HG03565 (cell line): Measurements from ENCODE around the gene PTPN20.

Source experiments
- ATAC-seq: cut with Tn5 transposase; IDR thresholded peaks from one replicate; pipeline ENCODE4 v1.9.1; 2021; ENCODE audit warnings: mild to moderate bottlenecking, moderate library complexity; ENCODE audit not compliant: unreplicated experiment

Gene PTPN20

DNA sequence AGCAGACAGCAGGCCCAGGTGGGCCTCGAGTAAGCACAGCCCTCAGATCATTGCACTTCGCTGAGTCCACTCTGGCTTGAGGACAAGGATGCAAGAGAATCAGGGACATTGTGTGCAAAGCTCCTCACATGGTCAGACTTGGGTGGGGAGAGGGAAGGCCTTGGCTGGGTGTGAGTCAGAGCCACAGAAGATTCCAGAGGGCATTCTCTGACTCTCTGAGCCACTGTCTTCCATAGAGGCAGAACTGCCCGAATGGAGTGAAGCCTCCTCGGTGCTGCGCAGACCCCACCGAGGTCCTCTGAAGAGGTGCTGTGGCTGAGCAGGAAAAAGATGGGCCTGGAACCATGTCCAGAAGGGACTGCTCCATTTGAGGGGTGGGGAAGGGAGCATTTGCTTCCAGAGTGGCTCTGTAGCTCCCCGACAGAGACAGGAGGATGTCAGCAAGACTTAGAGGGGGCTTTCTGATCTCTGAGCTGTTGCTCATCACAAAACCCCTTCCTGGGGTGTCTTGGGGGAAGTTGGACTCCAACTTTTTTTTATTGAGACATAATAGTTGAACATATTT lies 120.8 kb downstream of the PTPN20 start:
- ATAC-seq, result no peak

DNA sequence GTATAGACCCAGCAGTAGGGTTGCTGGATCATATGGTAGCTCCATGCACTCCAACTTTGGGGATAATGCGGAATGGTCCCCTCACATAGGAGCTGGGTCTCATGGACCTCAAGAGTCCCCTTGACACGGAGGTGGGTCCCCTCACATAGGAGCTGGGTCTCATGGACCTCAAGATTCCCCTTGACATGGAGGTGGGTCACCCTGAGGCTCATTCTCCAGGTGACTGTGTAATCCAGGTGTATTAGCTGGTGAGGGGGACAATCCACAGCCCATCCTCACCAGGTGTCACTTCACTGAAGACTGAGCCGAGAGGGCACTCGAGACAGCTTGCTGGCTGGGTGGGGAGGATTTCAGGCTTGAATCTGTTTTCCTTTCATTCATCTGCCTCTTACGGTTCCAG lies 121.9 kb downstream of the PTPN20 start:
- no peak for ATAC-seq

DNA sequence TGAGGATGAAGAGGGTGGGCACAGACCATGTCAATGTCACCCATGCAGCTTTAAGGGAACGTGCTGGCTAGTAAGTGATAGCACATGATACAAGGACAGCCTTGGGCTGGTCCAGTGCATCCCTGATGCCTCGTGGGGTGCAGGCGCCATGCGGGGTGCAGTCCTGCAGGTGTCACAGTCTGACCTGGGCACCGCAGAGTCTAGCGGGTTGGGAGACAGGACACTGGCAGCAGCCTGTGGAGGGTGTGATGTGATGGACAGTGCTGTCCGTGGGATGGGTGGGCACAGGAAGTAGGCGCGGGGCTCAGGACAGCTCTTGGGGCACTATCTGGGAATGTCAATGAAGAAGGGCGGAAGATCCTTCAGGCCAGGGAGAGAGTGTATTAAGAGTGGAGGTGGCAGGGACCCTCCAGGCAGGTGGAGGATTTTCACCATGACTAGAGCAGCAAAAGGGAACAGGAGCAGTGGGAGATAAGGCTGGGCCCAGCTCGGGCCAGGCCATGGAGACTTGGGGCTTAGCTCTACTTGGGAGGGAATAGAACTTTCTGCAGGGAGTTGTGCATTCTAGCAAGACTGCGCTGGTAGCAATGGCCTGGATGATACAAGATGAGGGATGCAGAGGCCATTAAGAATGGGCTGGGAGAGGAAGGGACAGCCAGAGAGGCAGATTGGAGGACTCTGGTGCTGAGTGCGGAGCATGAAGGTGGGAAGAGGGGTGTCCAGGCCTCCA lies 122.5 kb downstream of the PTPN20 start:
- no peak for ATAC-seq

DNA sequence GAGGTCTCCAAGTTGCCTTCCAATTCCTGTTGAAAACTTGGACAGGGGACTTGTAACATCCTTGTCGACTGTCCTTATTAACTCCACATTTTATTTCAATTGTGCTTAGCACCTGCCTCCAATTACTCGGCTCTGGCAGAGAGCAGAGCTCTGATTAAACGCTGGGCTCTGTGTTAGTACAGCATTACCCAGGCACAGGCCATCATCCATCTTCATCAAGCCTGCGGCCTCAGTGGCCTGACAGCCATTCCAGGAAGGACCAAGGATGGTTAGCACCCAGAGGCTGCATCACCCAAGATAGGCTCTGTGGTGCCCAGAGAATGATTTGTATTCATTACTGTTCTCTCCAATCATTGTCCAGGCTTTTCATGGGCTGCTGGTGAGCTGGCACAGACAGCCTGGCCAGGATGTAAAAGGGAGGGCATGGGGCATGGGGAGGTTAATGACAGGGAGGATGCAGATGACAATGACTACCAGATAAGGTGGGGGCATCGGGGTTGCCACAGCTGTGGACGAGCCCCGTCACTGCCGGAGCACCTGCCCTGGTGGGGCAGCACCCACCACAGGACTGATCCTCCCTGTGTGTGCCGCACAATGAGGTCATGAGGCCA lies 123.3 kb downstream of the PTPN20 start:
- no peak for ATAC-seq

DNA sequence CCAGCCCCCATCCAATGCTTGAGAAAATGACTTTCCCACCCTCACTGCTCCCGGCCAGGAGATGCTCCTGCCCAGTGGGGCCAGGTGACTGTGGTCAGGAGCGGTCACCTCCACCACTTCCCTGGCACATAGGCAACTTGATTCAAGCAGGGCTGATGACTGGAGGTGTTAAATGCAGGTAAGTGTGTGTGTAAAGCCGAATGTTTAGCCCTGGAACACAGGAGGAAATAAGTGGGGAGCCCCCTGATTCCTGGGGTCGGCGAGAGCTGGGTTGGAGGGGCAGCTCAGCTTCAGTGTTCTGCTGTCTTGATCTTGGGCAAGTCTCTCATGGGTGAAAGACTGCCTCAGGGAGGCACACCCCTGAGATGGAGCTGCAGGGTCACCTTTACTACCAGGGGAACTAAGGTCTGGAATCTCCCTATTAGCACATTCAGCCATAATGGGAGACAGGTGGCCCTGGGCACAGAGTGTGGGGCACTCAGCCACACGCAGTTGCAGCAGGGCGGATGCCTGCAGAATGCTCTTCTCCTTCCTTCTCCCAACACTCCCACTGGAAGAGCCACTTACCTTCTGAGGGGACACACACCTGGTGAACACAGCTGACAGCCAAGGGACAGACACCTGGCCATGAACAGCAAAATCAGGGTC lies 124.1 kb downstream of the PTPN20 start:
- ATAC-seq, result no peak

DNA sequence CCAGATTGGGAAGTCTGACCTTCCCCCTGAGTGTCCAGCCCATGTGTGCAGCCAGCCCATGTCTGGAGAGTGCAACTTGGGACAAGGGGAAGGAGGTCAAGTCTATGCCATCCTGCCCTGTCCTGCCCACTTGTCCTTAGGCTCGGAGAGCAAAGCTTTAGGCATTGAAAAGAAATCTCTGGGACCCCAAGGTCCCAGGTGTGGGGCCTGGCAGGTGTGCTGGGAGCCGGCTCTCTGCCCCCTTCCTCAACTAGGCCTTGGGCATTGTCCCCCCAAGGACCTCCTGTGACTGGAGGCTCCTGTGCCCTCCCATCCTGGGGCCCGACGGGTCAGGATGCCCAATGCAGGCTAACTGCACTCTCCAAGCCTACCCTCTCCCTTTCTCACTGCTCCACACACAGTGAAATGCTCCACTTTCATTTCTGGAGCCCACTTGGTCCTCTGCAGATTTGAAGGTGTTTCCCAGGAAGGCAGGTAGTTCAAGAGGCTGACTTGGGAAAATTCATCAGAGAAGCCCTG lies 124.7 kb downstream of the PTPN20 start:
- ATAC-seq, result no peak

DNA sequence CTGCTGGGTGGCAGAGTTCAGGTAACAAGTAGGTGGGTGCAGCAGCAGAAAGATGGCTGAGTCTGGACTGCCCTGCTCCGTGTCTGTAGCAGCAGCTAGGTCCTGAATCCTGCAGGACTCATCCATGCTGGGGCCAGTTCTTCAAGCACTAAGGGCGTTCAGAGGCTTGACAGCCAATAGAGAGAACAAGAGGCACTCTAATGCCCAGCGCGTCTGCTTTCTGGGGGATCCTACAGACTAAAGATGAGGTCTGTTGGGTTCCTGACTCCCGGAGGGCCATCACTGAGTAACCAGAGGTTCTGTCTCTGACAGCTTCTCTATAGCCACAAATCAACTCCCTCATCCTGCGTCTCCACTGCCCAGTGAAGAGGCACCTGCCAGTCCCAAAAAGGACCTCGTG lies 125.5 kb downstream of the PTPN20 start:
- no peak for ATAC-seq

DNA sequence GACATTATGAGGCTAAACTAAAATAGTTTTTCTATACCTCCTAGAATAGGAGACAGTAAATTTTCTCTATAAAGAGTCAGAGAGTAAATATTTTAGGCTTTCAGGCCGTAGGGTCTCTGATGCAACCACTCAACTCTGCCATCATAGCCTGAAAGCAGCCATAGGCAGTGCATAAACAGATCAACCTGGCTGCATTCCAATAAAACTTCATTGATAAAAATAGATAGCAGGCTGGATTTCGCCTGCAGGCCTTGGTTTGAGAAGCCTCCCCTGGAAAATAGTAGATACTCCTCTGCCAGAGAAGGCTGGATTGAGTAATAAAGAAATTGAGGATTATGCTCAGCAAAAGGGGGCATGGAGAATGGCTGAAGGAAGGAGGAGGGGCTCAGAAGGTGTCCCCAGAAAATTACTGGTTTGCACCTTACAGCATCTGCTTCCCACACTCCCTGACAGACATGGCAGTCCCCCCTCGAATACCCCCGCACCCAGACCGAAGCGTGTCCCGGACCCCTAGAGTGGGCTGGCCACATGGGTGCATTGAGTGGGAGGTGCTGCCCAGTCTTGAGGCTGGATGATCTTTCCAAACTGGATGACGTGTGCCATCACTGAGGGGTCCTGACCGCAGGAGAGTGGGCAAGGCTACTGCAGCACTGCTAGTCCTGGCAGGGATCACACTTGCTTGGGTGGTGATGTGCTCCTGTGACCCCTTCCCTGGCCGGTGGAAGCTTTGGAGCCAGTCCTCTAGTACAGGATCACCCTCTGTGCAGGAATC lies 126.6 kb downstream of the PTPN20 start:
- no peak for ATAC-seq

DNA sequence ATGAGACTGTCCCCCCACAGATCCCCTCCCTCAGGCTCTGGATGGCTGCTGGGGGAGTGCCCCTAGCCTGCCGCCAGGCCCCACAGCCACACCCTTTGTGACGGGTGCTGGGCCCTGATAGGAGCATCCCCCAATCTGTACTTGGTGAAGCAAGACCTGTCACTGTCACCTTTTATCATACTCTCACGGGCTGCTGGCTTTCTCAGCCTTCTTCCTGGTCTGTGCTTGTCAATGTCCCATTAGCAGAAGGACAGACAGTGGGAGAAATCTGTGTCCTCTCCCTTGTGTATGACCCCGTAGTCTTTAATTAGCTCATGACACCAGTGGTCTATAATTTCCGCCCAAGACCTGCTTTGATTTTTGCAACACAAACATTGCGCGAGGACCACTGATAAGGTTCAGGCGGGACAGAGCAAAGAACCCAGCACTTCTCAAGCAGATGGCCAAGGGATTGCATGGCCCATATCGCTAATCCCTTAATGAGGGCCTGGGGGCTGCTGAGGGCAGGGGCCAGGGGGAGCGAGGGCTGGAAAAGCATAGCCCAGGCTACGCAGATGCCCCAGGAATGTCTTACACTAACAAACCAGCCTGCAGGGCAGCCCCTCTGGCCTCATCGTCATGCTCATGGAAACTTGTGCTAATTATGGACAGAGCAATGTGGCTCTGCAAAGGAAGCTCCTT lies 127.8 kb downstream of the PTPN20 start:
- ATAC-seq, result no peak

DNA sequence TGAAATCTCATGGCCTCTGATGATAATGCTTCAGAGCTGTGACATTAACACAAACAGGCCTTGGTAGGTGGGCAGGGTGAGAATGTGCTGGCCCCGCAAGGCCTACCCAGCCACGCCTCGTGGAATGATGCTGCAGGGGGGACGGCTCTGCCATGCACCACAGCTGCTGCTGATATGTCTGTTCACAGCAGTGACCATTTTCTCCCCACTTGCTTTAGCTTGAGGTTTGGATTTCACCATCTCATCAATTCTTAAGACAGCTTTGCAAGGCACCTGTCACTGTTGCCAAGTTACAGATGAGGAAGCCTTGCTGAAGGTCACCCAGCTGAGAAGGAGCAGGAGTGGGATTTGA lies 128.3 kb downstream of the PTPN20 start:
- no peak for ATAC-seq

DNA sequence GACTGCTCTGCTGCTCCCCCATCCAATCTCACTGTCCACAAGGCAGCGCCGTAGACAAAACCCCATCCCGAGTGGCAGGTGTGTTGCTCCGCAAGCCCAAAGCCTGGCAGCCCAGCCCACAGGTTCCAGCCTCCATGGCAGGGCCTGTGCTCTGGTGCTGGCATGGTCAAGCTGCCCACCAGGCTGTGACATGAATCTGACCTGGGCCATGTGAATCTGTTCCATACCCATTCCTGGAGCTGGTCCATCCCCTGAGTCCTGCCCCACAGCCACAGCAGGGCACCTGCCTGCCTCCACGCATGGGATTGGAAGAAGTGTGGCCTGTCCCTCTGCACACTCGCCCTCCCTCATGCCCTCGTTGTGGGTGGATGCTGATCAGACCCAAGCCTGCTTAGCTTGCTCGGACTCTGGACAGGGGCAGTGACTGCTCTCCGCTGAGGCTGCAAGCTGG lies 128.8 kb downstream of the PTPN20 start:
- no peak for ATAC-seq

DNA sequence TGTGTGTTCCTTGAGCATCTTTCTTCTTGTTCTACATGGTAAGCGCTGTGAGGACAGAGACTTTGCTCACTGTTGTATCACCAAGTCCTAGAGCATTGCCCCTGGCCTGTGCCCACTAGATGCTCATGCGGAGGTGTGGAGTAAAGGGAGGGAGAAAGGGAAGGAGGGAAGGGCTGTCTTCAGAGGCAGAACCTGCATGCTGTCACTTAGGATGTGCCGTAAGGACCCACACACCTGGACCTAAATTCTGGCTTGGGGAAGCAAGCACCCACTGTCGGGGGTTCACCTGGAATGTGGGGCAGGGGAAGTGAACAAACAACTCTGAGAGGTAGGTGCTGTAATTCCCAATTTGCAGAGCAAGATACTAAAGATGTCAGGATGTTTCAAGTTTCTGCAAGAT lies 129.5 kb downstream of the PTPN20 start:
- ATAC-seq, result no peak

DNA sequence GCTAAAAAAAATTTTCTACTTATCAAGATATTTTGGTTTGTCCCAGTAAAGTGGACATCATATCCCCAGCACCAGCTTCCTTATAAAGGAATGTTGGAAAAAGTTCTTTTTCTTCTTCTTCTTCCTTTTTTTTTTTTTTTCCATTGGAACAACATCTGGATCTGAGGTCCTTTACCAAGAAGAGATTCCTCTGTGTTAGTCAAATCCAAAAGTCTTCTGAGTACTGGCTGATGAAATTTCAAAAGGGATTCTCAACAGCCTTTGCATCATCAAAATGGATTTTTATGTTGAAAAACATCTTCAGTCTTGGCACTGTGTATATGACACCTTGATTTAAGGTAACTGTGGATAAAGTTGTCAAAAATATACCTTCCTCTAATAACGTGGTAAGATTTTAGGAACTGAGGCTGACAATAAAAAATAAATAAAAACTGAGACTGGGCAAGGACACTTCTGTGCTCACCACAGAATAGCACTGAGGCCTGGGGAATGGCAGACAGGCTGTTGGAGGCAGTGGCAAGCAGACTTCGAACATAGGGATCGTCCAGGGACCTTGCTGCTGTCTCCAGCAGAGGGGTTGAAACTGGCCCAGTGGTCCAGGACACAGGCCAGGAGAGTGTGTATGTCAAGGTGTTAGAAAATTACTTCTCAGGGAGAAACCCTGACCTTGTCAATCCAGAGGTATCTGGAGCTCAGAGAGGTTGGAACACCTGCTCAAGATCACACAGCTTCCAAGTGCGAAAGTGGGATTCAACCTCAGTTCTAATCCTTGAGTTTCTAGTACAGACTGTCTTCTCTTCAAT lies 130.4 kb downstream of the PTPN20 start:
- ATAC-seq, result no peak

DNA sequence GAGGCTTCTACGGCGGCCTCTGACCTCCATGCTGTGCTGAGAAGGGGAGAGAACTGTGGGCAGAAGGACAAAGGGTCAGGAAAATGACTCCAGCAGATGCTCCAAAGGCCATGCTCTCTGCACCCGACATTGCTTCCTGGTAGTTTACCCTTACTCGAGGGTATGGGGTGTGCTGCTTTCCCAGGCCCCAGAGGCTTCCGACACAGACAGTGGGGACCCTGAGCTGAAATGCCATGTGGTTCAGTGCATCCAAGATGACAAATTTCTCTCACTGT lies 130.9 kb downstream of the PTPN20 start:
- ATAC-seq, result no peak

DNA sequence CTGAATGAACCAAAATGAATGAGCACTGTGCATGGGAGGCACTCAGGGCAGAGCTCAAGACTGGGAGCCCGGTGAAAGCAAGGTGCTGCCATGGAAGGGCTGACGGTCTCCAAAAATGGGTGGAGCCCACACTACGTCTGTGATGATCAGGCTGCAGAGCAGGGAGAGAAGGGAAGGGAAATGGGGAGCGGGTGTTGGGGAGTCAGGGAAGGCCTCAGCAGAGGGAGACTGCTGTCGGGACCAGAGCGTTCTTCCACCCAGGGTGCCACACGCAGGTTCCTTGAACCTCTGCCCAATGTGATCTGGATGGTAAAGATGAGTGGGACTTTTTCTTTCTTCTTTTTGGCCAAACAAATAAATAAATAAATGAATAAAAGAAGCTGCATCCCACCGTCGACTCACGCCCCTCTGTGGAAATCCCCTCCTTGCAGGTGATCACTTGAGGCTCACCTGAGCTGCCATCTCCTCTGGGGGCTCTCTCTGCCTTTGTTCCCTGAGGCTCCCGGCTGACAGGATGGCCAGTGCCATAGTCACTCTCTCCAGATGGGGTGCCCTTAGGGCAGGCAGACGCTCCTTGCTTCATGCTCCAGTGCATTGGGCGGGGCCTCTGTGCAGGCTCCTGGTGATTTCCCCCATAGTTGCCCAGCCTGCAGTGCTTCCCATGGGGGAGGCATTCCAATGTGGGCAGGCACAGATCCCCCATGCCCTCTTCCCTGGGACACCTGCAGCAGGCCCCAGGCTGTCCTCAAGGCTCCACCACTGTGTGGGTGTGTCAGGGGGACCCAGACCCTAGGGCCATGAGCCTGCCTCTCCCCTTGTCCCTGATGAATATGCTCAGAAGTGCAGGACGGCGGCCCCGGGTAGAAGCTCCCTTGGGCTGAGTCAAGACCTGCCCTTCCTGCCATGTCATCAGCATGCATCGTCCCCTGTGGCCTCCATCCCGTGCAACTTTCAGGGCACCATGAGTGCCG lies 131.8 kb downstream of the PTPN20 start:
- ATAC-seq, result no peak

DNA sequence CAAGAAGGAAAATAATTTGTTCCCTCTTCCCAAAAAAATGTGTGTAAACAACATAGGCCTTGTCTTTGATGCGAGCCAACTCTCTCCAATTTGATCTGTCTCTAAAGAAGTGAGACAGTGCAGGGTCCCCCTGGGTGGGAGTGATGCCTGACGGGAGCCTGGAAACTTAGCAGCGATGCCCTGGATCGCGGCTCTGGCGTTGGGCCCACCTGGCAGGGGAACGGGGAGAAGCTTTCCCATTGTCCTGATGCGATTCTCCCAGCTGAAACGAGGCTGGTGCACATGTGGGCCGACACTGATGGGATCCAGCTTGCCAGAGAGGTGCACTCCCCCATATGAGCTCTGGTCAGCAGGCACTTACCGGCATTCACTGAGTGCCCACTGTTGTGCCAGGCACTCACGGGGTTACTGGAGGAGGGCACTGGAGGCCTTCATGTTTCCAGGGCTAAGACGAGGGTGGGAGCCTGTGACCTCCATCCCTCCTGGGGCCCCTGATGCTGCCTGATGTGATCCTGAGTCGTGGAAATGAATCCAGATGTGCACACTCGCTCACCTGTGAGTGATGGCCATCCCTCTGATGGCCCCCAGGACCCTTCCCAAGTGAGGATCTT lies 132.8 kb downstream of the PTPN20 start:
- no peak for ATAC-seq

DNA sequence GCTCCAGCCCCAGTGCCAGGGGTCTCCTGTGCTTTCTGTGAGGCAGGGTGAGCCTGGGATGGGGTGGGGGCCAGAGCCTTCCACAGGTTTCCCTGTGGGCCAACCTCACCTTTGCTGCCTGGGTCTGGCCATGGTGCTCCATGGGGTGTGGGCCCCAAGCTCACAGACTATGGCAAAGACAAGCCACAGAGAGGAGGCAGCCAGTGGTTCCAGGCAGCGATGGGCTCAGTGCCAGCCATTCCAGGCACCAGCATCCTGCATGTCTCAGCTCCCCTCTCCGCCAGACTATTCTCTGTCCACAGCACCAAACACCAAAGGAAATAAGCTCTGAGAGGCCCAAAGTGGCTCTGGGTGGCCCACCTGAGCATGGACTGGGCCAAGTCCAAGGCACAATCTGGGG lies 133.5 kb downstream of the PTPN20 start:
- ATAC-seq, result no peak

DNA sequence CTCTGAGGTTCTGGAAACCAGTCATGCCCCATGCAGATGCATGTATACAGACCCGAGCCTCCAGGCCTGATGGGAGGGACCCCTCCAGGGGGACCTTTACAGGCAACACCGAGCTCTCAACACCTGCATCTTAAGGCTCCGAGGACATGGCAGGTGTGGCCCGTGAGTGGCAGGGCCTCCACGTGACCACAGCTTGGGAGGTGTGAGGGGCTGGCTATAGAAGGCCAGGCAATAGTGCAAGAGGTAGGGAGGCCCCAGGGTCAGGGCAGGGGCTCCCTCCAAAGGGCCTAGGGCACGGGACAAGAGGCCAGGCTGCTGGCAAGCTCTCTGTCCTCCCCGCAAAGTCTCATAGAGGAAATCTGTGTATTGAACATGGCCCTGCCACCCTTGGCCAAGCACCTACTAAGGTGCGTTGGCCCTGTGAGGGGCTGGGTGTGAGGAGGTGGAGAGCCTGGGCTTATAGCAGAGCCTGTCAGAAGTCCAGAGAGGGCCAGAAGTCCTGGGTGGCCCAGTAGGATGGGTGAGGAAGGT lies 134.2 kb downstream of the PTPN20 start:
- no peak for ATAC-seq
